ENCODE measurements around the gene ATG2B. TPM values are rescaled to one million over a fixed set of nuclear protein-coding genes. Genes with fewer than 3 reads are reported as not detected.

The ATG2B gene
- total and polyA plus RNA-seq, 10 of the 15 experiments (the other 5 are each of a cell fraction or from before 2014, with no cell fraction given) = 0.84 to 15.4 (median 9.9) TPM

DNA sequence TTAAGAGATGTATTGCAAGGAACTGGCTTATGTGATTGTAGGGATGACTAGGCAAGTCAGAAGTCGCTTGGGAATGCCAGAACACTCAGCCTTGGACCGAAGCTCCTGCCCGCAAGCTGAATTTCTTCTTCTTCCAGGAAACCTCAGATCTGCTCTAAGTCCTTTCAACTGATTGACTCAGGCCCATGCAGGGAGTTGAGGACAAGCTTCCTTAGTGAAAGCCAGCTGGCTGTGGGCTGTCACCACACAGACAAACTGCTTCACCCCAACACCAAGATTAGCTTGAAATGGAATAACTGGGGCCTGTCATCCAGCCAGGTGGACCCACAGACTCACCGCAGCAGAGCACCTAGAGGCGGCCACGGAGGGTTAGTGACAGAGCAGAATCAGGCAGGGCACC, 133.8 kb downstream of the ATG2B start:
- DNase-seq (ENCODE audit: low read depth, low spot score) (no peak), ATAC-seq (no peak), FAIRE-seq (no peak)
- 52% methylated on average over 6 of the region's 6 CpGs for WGBS (ENCODE audit: insufficient coverage, insufficient replicate concordance, low lambda C conversion rate, missing lambda C conversion rate)
- no peaks in the 10 kb centered on the region for H3K36me3 ChIP-seq (ENCODE audit: control insufficient read depth in 2 of 2, insufficient read depth in 2 of 2, low read length in 1 of 2)
- no peaks in the 10 kb centered on the region for H3K79me2 ChIP-seq (ENCODE audit: control insufficient read depth, insufficient read depth, low read length)
- no peaks in the 10 kb centered on the region for H4K20me1 ChIP-seq (ENCODE audit: control insufficient read depth, insufficient read depth)
- SMC1A ChIA-PET (ENCODE audit: uncharacterized antibody, unreplicated experiment) = interaction anchor here (0.6 kb wide), 1 partner anchor 112 kb away, joined by 3 read pairs; no protein-coding TSS in a partner anchor
- TF ChIP-seq CBX3 (IDR thresholded peaks at IDR 0.05; ENCODE audit: borderline replicate concordance, low read depth) (no peak), ZNF384 (IDR thresholded peaks at IDR 0.05; ENCODE audit: borderline replicate concordance, low read depth, low read length) (no peak), E2F8 (IDR thresholded peaks at IDR 0.05; ENCODE audit: low read depth, partially characterized antibody) (no peak), RBBP5 (conservative IDR thresholded peaks at IDR 0.05) (no peak), BRCA1 (IDR thresholded peaks at IDR 0.05; ENCODE audit: low read depth, low read length) (no peak), REST (IDR thresholded peaks at IDR 0.05; ENCODE audit: low read depth, low read length) (no peak), ZNF207 (IDR thresholded peaks at IDR 0.05; ENCODE audit: borderline replicate concordance) (no peak)
- no peak overlapping the region for H3K27ac ChIP-seq (ENCODE audit: control insufficient read depth, insufficient read depth)
- intact Hi-C loops (cut with micrococcal nuclease; ENCODE audit: unreplicated experiment) = no loop called here
- POLR2A ChIA-PET = no interaction called here
- no peaks in the 10 kb centered on the region; a peak in 1 of 4 replicates for H3K27me3 ChIP-seq (replicated peaks in 1 of 2; ENCODE audit: control insufficient read depth in 2 of 2, insufficient read depth in 2 of 2, low read length in 1 of 2)
- BruUV-seq (replicated peaks) = no TSS peak
- H3K4me1 ChIP-seq (ENCODE audit: control insufficient read depth, insufficient read depth, low read length) = no peaks in the 10 kb centered on the region
- H2AFZ ChIP-seq (ENCODE audit: control insufficient read depth, low read depth, low read length) = no peak overlapping the region
- H3K4me2 ChIP-seq (ENCODE audit: control insufficient read depth, insufficient read depth) = no peak overlapping the region
- no peaks in the 10 kb centered on the region; the same call in 2 of the 3 replicates for H3K9me3 ChIP-seq (replicated peaks; ENCODE audit: control insufficient read depth, insufficient read depth, low read length)
- RAD21 ChIA-PET (ENCODE audit: unreplicated experiment) = no interaction called here
- in situ Hi-C loops (cut with MboI) = no loop called here
- H3K9ac ChIP-seq (ENCODE audit: control insufficient read depth, insufficient read depth, low read length) = no peak overlapping the region
- CTCF ChIA-PET = no interaction called here
- no peak overlapping the region for H3K4me3 ChIP-seq

Small RNA genes within 50 kb of the gene (small RNA-seq; reads per million reads assigned to genes)
- gene RNU2-33P = not detected

Other genes with a start within 250 kb of the ATG2B start
- not detected in 2 replicates for gene BDKRB2, start 158.5 kb downstream of the ATG2B start, total RNA-seq (2014; rRNA removed)
- gene BDKRB2, start 158.5 kb downstream of the ATG2B start, total RNA-seq (2014; rRNA removed; fragmentation: Illumina TruSeq; extraction: Trizol) = not detected in 2 replicates
- gene BDKRB2, start 158.5 kb downstream of the ATG2B start, total RNA-seq (2021) = 0.05 TPM in 1 of 2 replicates, not detected in the other
- 0.08 and 0.12 TPM in 2 replicates for gene BDKRB2, start 158.5 kb downstream of the ATG2B start, polyA plus RNA-seq (2011; rRNA removed)
- not detected in 2 replicates for gene BDKRB2, start 158.5 kb downstream of the ATG2B start, polyA plus RNA-seq (2014; fragmentation: Illumina TruSeq; extraction: Trizol)
- gene BDKRB2, start 158.5 kb downstream of the ATG2B start, polyA plus RNA-seq (2014; fragmentation: Nextera tagmentation; extraction: Ambion mirVana) = not detected
- gene BDKRB2, start 158.5 kb downstream of the ATG2B start, polyA plus RNA-seq (2014; rRNA removed) = not detected in 2 replicates
- not detected for gene BDKRB2, start 158.5 kb downstream of the ATG2B start, polyA plus RNA-seq (2016; fragmentation: Nextera tagmentation; extraction: Ambion mirVana)
- not detected in 2 replicates for gene BDKRB1, start 107.1 kb downstream of the ATG2B start, total RNA-seq (2014; rRNA removed)
- gene BDKRB1, start 107.1 kb downstream of the ATG2B start, total RNA-seq (2014; rRNA removed; fragmentation: Illumina TruSeq; extraction: Trizol) = not detected in 2 replicates
- 0.21 TPM in 1 of 2 replicates, not detected in the other for gene BDKRB1, start 107.1 kb downstream of the ATG2B start, total RNA-seq (2021)
- gene BDKRB1, start 107.1 kb downstream of the ATG2B start, polyA plus RNA-seq (2011; rRNA removed) = not detected in 2 replicates
- not detected in 2 replicates for gene BDKRB1, start 107.1 kb downstream of the ATG2B start, polyA plus RNA-seq (2014; fragmentation: Illumina TruSeq; extraction: Trizol)
- gene BDKRB1, start 107.1 kb downstream of the ATG2B start, polyA plus RNA-seq (2014; fragmentation: Nextera tagmentation; extraction: Ambion mirVana) = not detected
- gene BDKRB1, start 107.1 kb downstream of the ATG2B start, polyA plus RNA-seq (2014; rRNA removed) = not detected in 2 replicates
- not detected for gene BDKRB1, start 107.1 kb downstream of the ATG2B start, polyA plus RNA-seq (2016; fragmentation: Nextera tagmentation; extraction: Ambion mirVana)
- 18.2 and 24.5 TPM in 2 replicates for gene GSKIP, start 185 bp upstream of the ATG2B start, total RNA-seq (2014; rRNA removed)
- 22.0 and 22.8 TPM in 2 replicates for gene GSKIP, start 185 bp upstream of the ATG2B start, total RNA-seq (2014; rRNA removed; fragmentation: Illumina TruSeq; extraction: Trizol)
- 18.9 and 20.5 TPM in 2 replicates for gene GSKIP, start 185 bp upstream of the ATG2B start, total RNA-seq (2021)
- 28.4 and 50.1 TPM in 2 replicates for gene GSKIP, start 185 bp upstream of the ATG2B start, polyA plus RNA-seq (2011; rRNA removed)
- 23.7 and 31.3 TPM in 2 replicates for gene GSKIP, start 185 bp upstream of the ATG2B start, polyA plus RNA-seq (2014; fragmentation: Illumina TruSeq; extraction: Trizol)
- gene GSKIP, start 185 bp upstream of the ATG2B start, polyA plus RNA-seq (2014; fragmentation: Nextera tagmentation; extraction: Ambion mirVana) = 10 to 100 TPM; 37.7 to 75.2 TPM
- gene GSKIP, start 185 bp upstream of the ATG2B start, polyA plus RNA-seq (2014; rRNA removed) = 12.6 and 15.4 TPM in 2 replicates
- gene GSKIP, start 185 bp upstream of the ATG2B start, polyA plus RNA-seq (2016; fragmentation: Nextera tagmentation; extraction: Ambion mirVana) = 10 to 100 TPM; 34.3 to 43.2 TPM
- gene AK7, start 28.8 kb upstream of the ATG2B start, total RNA-seq (2014; rRNA removed) = 0.34 and 0.38 TPM in 2 replicates
- 0.45 and 0.78 TPM in 2 replicates for gene AK7, start 28.8 kb upstream of the ATG2B start, total RNA-seq (2014; rRNA removed; fragmentation: Illumina TruSeq; extraction: Trizol)
- gene AK7, start 28.8 kb upstream of the ATG2B start, total RNA-seq (2021) = 0.45 and 0.69 TPM in 2 replicates
- 0.56 and 0.61 TPM in 2 replicates for gene AK7, start 28.8 kb upstream of the ATG2B start, polyA plus RNA-seq (2011; rRNA removed)
- gene AK7, start 28.8 kb upstream of the ATG2B start, polyA plus RNA-seq (2014; fragmentation: Illumina TruSeq; extraction: Trizol) = 0.78 and 1.2 TPM in 2 replicates
- under 1 TPM in 1 of 2 experiments, not detected in 1; 0.33 TPM for gene AK7, start 28.8 kb upstream of the ATG2B start, polyA plus RNA-seq (2014; fragmentation: Nextera tagmentation; extraction: Ambion mirVana)
- gene AK7, start 28.8 kb upstream of the ATG2B start, polyA plus RNA-seq (2014; rRNA removed) = 0.46 and 0.86 TPM in 2 replicates
- gene AK7, start 28.8 kb upstream of the ATG2B start, polyA plus RNA-seq (2016; fragmentation: Nextera tagmentation; extraction: Ambion mirVana) = 1 to 10 TPM in 1 of 2 experiments, under 1 TPM in 1; 0.53 to 1.1 TPM
- 83.8 and 90.7 TPM in 2 replicates for gene PAPOLA, start 139.0 kb upstream of the ATG2B start, total RNA-seq (2014; rRNA removed)
- gene PAPOLA, start 139.0 kb upstream of the ATG2B start, total RNA-seq (2014; rRNA removed; fragmentation: Illumina TruSeq; extraction: Trizol) = 106 and 108 TPM in 2 replicates
- gene PAPOLA, start 139.0 kb upstream of the ATG2B start, total RNA-seq (2021) = 119 and 122 TPM in 2 replicates
- gene PAPOLA, start 139.0 kb upstream of the ATG2B start, polyA plus RNA-seq (2011; rRNA removed) = 185 and 260 TPM in 2 replicates
- gene PAPOLA, start 139.0 kb upstream of the ATG2B start, polyA plus RNA-seq (2014; fragmentation: Illumina TruSeq; extraction: Trizol) = 127 and 150 TPM in 2 replicates
- gene PAPOLA, start 139.0 kb upstream of the ATG2B start, polyA plus RNA-seq (2014; fragmentation: Nextera tagmentation; extraction: Ambion mirVana) = 10 to 100 TPM; 46.0 to 53.2 TPM
- 66.1 and 78.7 TPM in 2 replicates for gene PAPOLA, start 139.0 kb upstream of the ATG2B start, polyA plus RNA-seq (2014; rRNA removed)
- gene PAPOLA, start 139.0 kb upstream of the ATG2B start, polyA plus RNA-seq (2016; fragmentation: Nextera tagmentation; extraction: Ambion mirVana) = 100 to 1,000 TPM; 139 to 156 TPM